Bone marrow (tissue), 2 donors: ENCODE results near the gene CYB5RL.
"Not testable (repeated sequence)": the region's sequence is repeated elsewhere in the genome, so short reads cannot be mapped to it uniquely, and the experiment has no call there.

Experiments used
- DNase-seq, 2 donors: peaks; one replicate each; lab custom pipeline; 2025; lab: John Stamatoyannopoulos, UW

The CYB5RL gene

DNA sequence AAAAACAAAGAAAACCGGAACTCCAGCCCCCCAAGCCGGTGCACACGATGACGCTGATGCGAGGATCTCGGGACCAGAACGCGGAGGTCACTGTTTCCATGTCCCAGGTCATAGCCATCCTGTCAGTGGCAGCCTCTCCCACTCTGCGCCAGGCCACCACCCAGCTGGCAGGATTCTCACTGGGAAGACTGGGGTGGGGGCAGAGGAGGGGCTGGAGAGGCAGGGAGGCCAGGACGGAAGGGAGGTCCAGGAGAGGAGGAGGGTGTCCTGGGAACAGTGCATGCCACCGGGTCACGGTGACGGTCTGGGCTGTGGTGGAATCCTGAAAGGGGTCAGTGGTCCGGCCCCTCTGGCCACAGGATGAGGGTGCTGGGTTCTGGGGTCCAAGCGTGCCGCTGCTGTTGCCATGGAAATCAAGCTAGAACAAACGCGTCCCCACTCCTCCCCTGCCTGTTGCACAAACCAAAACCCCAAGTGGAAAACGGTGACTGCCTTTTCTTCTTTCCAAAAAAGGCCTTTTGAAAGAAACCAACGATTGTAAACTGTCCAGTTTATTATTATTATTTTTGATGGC lies 26.2 kb upstream of the CYB5RL start:
- no peak for DNase-seq

DNA sequence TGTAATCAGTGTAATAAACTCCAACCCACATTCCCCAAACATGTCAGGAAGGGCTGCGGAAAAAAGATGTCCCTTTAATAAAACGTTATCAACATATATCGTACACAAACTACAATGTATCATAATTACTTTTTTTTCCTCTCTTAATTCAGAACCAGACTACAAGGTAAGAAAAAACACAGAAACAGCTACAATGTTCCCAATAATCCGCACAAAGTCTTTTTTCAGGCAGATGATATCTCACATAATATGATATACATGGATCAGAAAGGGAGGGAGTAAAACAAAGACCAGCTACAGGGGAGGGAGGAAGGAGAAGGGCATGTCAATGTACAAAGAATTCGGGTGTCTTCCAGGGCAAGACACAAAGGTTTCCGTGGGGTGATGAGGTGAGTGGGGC lies 25.5 kb upstream of the CYB5RL start:
- DNase-seq: no peak

- DNase-seq: no peak
Observed at GRCh38 chr1:54224233-54224632, 24.4 kb upstream of the CYB5RL start.

DNA sequence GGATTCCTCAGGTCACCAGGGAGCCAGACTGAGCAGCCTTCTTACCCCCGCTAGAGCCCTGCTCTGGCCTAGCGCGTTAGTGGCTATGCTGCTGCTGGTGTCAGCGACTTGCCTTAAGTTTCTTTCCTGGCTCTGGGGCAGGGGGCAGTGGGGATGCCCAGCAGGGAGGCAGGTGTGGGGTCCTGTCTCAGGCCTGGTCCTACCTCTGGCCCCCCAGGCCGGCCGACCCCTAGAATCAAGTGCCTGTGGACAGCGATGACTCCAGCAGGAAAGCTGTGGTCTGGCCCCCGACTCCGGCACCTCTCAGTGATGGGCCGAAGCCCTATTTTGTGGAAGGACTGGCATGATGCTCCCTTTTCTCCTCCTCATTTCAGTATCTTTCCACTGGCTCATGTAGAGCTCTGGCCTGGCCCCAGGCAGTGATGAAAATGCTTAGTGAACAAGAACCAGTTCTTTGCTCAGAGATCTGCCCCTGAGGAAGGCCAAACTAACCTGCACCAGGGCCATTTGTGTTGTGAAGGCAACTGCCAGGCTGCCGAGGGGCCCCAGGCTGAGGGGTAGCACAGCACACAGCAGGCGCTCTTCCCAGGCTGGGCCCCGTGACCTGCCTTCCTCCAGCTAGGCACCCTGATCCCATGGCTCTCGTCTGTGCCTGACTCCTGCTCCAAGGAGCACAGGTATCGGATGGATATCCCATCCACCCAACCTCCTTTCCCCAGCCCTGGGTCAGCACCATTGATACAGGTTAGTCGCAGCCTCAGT lies 23.8 kb upstream of the CYB5RL start:
- no peak for DNase-seq

DNA sequence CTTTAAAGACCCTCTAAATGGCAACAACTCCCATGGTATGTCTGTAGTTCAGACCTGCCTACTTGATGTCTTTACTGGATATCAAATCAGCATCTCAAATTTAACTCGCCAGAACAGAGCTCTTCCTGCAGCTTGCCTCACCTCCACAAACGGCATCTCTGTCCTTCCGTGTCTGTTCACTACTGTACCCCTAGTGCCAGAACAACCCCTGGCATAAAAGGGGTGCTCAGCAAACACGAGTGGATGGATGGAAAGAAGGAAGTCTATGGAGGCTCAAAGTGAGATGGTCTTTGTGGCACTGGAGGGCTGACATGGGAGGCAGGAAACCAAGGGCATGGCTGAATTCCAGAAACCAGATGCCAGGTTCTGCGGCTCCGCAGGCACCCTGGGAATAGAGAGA lies 22.9 kb upstream of the CYB5RL start:
- no peak for DNase-seq

- no peak for DNase-seq
Observed at GRCh38 chr1:54221867-54222484, 22.1 kb upstream of the CYB5RL start.

DNA sequence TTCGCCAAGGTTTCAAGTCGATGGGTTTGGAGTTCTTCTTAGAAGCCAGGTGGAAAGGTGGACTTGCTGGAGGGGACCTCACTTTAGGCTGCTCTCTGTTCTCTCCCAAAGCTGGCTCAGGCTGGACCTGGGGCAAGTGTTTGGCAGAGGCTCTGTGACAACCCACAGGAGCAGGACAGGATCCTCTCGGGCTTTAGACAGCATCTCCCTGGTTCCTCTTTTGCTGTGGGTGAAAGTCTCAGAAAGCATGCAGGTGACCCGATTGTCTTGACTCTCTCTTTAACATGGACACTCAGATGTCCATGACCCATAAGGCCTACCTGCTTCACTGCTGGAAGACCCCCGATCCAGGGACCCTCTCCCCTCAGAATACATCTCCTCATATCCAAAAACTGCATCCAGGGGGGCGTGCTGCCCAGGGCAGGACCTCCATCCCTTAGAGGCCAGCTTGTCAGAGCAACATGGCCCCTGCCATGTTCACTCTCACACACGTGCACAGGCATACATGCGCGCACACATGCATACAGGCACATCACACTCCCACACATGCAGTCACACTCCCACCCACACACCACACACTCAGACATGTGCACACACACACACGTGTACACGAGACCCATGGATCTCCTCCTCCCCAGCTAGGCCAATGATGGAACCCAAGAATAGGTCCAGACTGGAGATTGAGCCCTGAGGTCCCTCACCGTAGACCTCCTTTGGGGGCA lies 21.4 kb upstream of the CYB5RL start:
- no peak for DNase-seq

DNA sequence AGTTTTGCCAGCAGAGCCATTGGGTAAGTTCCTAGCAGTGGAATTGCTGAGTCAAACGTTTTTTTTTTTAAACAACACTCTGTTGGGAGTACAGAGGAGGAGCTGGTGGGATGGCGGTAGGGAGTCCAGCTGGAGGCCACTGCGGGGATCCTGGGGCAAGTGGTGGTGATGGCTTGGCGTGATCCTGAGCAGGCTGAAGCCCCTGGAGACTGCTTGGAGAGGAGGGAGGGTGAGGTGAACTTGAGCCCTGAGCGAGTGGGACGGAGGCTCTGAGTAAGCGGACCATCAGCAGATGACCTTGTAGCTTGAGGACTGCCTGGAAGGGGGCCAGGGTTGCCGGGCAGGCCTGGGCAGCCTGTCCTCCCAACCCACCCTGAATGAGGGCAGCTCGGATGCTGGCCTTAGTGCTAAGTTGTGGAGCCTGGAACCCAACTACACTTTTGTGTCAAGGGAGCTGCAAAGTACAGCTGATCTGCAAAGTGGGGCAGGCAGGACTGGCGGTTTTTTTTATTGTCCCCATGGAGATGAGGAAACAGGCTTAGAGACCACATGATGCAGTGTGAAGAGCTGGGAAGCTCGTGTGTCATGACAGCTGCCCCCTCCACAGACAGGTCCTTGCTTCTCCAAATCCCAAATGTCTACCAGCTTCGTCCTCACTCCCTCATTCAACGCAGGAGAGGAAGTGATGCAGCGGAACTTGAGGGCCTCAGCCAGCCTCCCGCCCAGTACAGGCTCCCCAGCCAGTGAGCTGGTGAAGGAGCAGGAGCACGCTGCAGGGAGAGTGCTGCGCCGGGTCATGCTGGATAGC lies 20.4 kb upstream of the CYB5RL start:
- DNase-seq: no peak

GRCh38 chr1:54219688-54220003 lies 19.8 kb upstream of the CYB5RL start:
- no peak for DNase-seq

DNA sequence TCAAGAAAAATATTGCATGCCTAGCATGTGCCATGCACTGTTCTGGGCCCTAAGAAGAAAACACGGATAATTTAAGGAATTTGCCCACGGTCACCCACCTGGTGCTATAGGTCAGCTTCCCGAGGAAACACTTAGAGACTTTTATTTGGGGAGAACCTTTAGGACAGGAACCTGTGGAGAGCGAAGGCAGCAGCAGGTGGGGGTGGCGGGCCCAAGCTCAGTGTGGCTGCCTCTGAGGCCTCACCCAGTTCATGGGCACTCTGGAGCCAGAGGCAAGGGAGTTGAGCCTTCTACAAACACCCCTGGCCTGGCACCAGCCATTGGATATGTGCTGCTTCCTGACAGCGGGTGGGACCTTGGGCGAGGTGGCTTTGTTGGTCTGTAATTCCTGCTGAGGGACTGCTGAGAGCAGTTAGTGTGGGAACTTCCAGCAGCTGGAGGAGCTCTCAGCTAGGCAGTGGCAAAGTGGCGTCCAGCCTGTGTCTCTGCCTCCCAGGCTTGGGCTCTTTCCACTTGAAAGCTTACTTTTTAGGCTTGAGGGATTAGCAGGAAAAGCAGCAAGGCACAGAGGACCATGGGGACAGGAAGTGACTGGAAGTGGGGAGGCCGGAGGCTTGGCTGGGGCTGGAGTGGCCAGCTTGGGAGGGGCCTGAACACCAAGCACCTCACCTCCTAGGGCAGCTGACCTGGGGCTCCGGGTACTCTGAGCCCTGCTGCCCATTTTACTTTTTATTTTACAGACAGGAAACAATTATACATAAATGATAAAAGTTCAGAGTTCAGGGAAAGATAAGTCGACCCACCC lies 19.3 kb upstream of the CYB5RL start:
- no peak for DNase-seq

DNA sequence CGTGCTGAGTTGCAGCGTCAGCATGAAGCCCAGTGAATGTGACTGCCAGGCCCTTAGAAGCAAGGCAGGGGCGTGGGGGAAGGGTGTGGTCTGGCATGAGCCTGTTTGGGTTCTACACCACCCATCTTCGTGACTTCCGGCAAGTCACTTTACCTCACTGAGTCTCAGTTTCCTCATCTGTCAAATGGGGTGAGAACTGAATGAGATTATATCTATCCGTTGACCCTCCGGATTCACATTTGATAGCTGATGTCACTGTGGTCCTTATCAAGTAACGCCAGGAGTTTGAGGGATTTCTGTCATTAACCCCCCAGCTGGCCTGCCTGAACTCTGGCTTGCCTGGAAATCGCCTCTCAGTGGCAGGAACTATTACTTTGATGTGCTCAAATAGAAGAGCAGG lies 15.7 kb upstream of the CYB5RL start:
- DNase-seq: no peak

GRCh38 chr1:54212872-54213271 lies 13.0 kb upstream of the CYB5RL start:
- no peak for DNase-seq

DNA sequence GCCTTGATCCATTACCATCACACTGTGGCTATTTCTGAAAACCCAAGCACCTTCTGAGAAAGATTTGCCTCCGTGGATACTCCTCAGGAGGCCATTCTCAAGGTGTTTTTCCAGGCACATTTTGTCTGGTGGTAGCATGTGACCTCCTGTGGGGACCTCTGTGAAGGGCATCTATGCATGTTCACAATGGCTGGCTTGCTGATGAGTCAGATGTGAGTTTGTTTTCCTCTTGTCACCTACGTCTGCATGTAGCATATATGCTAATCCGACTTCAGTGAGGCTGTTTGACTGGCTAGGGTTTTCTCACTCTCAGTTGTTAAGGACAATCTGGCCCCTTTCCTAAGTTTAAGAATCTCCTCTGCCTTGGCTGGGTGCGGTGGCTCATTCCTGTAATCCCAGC lies 8.1 kb upstream of the CYB5RL start:
- not testable (repeated sequence) for DNase-seq

DNA sequence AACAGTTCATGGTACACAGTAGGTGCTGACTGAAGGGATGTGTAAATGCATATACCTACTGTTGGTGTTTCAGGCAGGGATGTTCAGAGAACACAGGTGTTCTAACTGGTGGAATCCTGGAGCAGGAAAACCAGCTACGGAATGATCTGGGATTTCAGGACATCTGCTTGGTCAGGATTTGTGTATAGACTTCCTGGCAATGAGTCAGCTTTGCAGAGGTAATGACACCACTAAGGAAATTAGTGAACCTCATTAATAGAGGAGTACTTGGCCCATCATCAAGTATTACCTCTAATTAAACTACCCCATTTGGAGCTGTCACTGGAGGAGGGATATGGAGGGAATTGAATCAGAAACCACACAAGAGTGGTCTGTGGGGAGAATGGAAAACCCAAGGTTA lies 7.5 kb upstream of the CYB5RL start:
- no peak for DNase-seq

DNA sequence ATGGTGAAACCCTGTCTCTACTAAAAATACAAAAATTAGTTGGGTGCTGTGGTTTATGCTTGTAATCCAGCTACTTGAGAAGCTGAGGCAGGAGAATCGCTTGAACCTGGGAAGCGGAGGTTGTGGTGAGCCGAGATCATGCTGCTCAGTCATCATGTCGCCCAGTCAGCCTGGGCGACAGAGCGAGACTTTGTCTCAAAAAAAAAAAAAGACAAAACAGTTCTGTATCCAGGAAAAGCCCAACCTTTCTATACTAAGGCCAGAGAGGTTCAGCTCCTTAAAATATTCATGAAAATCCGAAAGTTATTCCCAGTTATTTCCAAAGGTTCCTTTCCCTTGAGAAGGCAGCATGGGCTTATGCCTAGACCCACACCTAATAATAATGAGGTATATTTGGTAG lies 4.4 kb upstream of the CYB5RL start:
- DNase-seq: no peak

- no peak for DNase-seq
Observed at GRCh38 chr1:54200519-54200997, 728 bp upstream of the CYB5RL start.

DNA sequence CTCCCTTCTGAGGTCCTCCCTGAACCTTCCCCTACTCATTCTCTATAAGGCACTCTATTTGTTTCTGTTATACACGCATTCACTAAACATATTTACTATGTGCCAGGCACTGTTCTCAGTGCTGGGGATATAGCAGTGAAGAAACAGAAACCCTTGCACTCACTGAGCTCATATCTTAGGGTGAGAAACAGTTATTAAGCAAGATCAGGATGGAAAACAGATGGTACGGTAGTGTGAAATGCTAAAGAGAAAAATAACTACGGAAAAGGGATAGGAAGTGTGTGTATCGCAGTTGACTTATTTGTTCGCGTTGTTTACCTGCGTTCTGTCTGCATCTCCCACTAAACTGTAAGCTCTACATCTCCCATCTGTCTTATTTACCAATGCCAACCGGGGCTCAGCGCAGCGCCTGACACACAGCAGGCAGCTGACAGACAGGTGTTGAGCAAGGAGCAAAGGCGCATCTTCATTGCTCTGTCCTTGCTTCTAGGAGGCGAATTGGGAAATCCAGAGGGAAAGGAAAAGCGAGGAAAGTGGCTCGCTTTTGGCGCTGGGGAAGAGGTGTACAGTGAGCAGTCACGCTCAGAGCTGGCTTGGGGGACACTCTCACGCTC lies 572 bp downstream of the CYB5RL start:
- DNase-seq: no peak

DNA sequence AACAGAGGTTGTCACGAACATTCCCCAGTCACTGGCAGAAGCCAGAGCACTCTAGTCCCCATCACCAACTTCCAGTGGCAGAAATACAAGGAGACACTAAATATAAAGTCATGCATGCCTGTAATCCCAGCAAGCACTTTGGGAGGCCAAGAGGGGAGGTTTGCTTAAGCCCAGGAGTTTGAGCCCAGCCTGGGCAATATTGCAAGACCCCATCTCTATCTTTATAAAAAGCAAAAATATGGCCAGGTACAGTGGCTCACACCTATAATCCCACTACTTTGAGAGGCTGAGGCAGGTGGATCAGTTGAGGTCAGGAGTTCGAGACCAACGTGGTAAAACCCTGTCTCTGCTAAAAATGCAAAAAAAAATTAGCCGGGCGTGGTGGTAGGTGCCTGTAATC lies 6.4 kb downstream of the CYB5RL start:
- DNase-seq: no peak

GRCh38 chr1:54191525-54191924 lies 8.3 kb downstream of the CYB5RL start:
- no peak for DNase-seq

DNA sequence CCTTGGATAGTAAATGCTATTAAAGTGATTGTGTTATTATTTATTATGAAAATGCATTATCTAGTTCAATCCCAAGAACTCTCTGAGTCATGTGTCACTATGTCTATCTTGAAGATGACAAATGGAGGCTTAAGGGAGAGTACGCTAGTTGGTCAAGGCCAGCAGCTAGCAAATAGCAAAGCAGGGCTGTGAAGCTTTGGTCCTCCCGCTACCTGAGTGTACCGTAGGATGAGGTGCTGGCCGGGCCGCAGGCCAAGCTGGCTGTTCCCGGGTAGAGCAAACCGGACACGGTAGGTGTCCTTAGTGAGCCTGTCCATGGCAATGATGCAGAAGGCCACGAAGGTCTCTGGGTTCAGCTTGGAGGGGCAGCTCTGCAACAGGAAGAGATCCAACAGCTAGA lies 9.3 kb downstream of the CYB5RL start:
- no peak for DNase-seq

DNA sequence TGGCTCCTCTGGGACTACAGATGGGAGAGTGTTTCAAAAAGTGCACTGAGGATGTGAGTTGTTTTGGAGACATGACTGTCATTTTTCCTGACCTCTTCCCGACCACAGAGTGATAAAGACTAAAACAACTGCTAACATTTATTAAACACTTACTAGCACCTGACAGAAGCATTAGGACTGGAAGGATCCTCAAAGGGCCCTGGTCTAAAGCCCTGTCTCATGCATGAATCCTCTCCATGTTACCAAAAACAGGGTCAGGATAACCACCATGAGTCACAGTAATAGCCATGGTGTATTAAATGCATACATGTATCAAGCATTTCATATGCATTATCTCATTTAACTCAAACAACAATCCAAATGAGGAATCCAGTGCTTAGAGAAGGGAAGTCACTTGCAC lies 11.5 kb downstream of the CYB5RL start:
- DNase-seq: no peak
